Amygdala (tissue), 56 donors: ENCODE results near the gene PIK3R6.

ENCODE experiments used
- DNase-seq, 56 donors: peaks; one replicate each; lab custom pipeline; 2025; lab: John Stamatoyannopoulos, UW

The PIK3R6 gene

GRCh38 chr17:8894673-8895578 lies 27.5 kb upstream of the PIK3R6 start:
- DNase-seq: peak in 22 of 56 donors; percentile 3 to 71 (median 16)

- DNase-seq: no peak
Measured at GRCh38 chr17:8894202-8894671, 26.8 kb upstream of the PIK3R6 start.

GRCh38 chr17:8893621-8894201 lies 26.2 kb upstream of the PIK3R6 start:
- no peak for DNase-seq

- DNase-seq: no peak
Measured at GRCh38 chr17:8893059-8893458, 25.6 kb upstream of the PIK3R6 start.

GRCh38 chr17:8892338-8892690 lies 24.8 kb upstream of the PIK3R6 start:
- DNase-seq: no peak

- no peak for DNase-seq
Measured at GRCh38 chr17:8890671-8891070, 23.2 kb upstream of the PIK3R6 start.

- DNase-seq: no peak
Measured at GRCh38 chr17:8889458-8890210, 22.2 kb upstream of the PIK3R6 start.

GRCh38 chr17:8888704-8889302 lies 21.3 kb upstream of the PIK3R6 start:
- DNase-seq: no peak

GRCh38 chr17:8887834-8888703 lies 20.6 kb upstream of the PIK3R6 start:
- peak in 1 of 56 donors; percentile 11 for DNase-seq

GRCh38 chr17:8887301-8887700 lies 19.8 kb upstream of the PIK3R6 start:
- no peak for DNase-seq

GRCh38 chr17:8885967-8886684 lies 18.7 kb upstream of the PIK3R6 start:
- DNase-seq: no peak

- DNase-seq: peak in 1 of 56 donors; percentile 32
Measured at GRCh38 chr17:8885163-8885966, 17.9 kb upstream of the PIK3R6 start.

GRCh38 chr17:8884336-8884990 lies 17.0 kb upstream of the PIK3R6 start:
- DNase-seq: no peak

- no peak for DNase-seq
Measured at GRCh38 chr17:8883353-8883752, 15.9 kb upstream of the PIK3R6 start.

- DNase-seq: no peak
Measured at GRCh38 chr17:8881606-8882005, 14.1 kb upstream of the PIK3R6 start.

- DNase-seq: no peak
Measured at GRCh38 chr17:8880466-8880865, 13.0 kb upstream of the PIK3R6 start.

GRCh38 chr17:8879410-8879809 lies 11.9 kb upstream of the PIK3R6 start:
- DNase-seq: no peak

- no peak for DNase-seq
Measured at GRCh38 chr17:8877984-8878383, 10.5 kb upstream of the PIK3R6 start.
